ENCODE measurements around the gene RBM44. TPM values are rescaled to one million over a fixed set of nuclear protein-coding genes. Genes with fewer than 3 reads are reported as not detected.

Gene RBM44
- total RNA-seq, 1 experiment from 2014 or later = 0.94 TPM

DNA sequence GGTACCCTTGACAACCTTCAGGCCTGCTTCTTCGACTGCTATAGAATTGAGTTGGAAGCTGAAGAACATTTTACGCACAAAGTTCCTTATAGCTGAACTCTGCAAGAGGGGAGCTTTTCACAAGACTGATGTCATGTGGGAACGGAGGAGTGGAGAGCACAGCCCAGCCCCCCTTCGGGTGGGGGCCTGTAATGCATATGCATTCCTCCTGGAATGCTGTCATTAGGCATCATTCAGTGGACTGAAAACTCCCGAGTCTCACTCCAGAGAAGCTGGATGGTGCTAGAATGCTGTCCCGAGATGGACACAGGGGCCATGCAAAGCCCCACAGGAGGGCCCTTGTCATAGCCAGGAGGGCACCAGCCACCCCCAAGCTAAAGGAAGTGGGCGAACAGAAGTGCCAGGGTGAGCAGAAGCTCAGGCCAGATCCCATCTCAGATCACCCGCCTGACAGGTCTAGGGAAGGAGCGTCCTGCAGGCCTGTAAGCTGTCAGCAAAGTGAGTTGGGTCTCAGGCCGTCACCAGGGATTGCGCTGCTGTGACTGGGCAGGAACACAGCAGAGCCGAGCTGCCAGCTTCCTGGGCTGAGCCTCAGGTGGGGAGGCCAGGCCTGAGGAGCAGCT lies 43.8 kb upstream of the RBM44 start:
- no peaks in the 10 kb centered on the region for H3K9me2 ChIP-seq (ENCODE audit: insufficient read depth)
- peaks cover 12% of the 10 kb centered on the region; the same call in 1 of the 2 replicates for H3F3A ChIP-seq (ENCODE audit: insufficient read depth, low read depth)
- peaks cover 71% of the 10 kb centered on the region for H3K36me3 ChIP-seq (ENCODE audit: low read depth)
- TF ChIP-seq, protein P1, sequence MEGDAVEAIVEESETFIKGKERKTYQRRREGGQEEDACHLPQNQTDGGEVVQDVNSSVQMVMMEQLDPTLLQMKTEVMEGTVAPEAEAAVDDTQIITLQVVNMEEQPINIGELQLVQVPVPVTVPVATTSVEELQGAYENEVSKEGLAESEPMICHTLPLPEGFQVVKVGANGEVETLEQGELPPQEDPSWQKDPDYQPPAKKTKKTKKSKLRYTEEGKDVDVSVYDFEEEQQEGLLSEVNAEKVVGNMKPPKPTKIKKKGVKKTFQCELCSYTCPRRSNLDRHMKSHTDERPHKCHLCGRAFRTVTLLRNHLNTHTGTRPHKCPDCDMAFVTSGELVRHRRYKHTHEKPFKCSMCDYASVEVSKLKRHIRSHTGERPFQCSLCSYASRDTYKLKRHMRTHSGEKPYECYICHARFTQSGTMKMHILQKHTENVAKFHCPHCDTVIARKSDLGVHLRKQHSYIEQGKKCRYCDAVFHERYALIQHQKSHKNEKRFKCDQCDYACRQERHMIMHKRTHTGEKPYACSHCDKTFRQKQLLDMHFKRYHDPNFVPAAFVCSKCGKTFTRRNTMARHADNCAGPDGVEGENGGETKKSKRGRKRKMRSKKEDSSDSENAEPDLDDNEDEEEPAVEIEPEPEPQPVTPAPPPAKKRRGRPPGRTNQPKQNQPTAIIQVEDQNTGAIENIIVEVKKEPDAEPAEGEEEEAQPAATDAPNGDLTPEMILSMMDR (conservative IDR thresholded peaks at IDR 0.05) = no peak
- TF ChIP-seq EZH2 (IDR thresholded peaks at IDR 0.05; ENCODE audit: low read depth) = no peak
- peaks cover 3% of the 10 kb centered on the region; the same call in 1 of the 2 replicates for H3K79me2 ChIP-seq (ENCODE audit: low read depth)
- H3K4me3 ChIP-seq = no peak overlapping the region
- 0 out of 2 replicates have a peak, but pooled peaks cover 6% of the 10 kb centered on the region for H4K20me1 ChIP-seq (ENCODE audit: insufficient read depth)
- intact Hi-C loops (cut with micrococcal nuclease; ENCODE audit: unreplicated experiment) = no loop called here
- no peaks in the 10 kb centered on the region for H3K27me3 ChIP-seq (ENCODE audit: insufficient read depth, low read depth)
- DNase-seq = no peak
- H2AFZ ChIP-seq = no peak overlapping the region
- H3K9me3 ChIP-seq (ENCODE audit: insufficient read depth, low read depth) = no peaks in the 10 kb centered on the region
- no peaks in the 10 kb centered on the region for H3K4me1 ChIP-seq (replicated peaks; ENCODE audit: insufficient read depth)
- ChIA-PET CTCF (no interaction called here), POLR2A (ENCODE audit: unreplicated experiment) (no interaction called here)
- no peak overlapping the region for H3K27ac ChIP-seq
- H3K4me2 ChIP-seq = no peak overlapping the region
- BruUV-seq (replicated peaks) = no TSS peak

- H3K4me3 ChIP-seq = no peak overlapping the region
- H3K9me3 ChIP-seq (ENCODE audit: insufficient read depth, low read depth) = no peaks in the 10 kb centered on the region
- no peaks in the 10 kb centered on the region for H3K9me2 ChIP-seq (ENCODE audit: insufficient read depth)
- ChIA-PET CTCF (no interaction called here), POLR2A (ENCODE audit: unreplicated experiment) (no interaction called here)
- no peaks in the 10 kb centered on the region for H3K27me3 ChIP-seq (ENCODE audit: insufficient read depth, low read depth)
- no peak overlapping the region for H2AFZ ChIP-seq
- no peak overlapping the region for H3K4me2 ChIP-seq
- TF ChIP-seq EZH2 (IDR thresholded peaks at IDR 0.05; ENCODE audit: low read depth) = no peak
- TF ChIP-seq, protein P1 (conservative IDR thresholded peaks at IDR 0.05) = no peak
- peaks cover 4% of the 10 kb centered on the region; the same call in 1 of the 2 replicates for H3F3A ChIP-seq (ENCODE audit: insufficient read depth, low read depth)
- no peaks in the 10 kb centered on the region; the same call in 1 of the 2 replicates for H3K4me1 ChIP-seq (replicated peaks; ENCODE audit: insufficient read depth)
- intact Hi-C loops (cut with micrococcal nuclease; ENCODE audit: unreplicated experiment) = no loop called here
- H3K79me2 ChIP-seq (ENCODE audit: low read depth) = no peaks in the 10 kb centered on the region
- no peak overlapping the region for H3K27ac ChIP-seq
- no peak for DNase-seq
- H3K36me3 ChIP-seq (ENCODE audit: low read depth) = peaks cover 63% of the 10 kb centered on the region
- no peaks in the 10 kb centered on the region for H4K20me1 ChIP-seq (ENCODE audit: insufficient read depth)
- no TSS peak for BruUV-seq (replicated peaks)
Observed at GRCh38 chr2:237757616-237758015, 41.0 kb upstream of the RBM44 start.

DNA sequence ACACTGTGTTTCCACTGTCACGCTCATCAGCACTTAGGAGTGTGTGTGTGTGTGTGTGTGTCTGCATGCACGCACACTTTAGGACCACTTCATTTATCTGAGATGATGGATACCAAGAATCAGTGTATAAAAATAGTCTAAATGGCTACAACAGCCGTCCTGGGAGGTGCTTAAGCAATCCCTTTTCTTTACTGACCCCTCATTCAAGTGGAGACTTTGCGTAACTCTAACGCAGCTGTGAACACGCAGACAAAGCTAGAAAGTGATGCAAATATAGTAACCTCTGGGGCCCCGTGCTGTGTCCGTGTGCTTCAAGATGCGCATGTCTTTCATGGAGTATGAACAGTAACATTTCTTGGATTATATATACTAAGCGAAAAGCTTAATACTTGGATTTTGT lies 40.4 kb upstream of the RBM44 start:
- Histone ChIP-seq H3K9me3 (ENCODE audit: insufficient read depth, low read depth) (no peaks in the 10 kb centered on the region), H3K4me3 (no peak overlapping the region), H3K27me3 (ENCODE audit: insufficient read depth, low read depth) (no peaks in the 10 kb centered on the region), H4K20me1 (ENCODE audit: insufficient read depth) (no peaks in the 10 kb centered on the region), H3K27ac (no peak overlapping the region), H3K4me2 (no peak overlapping the region), H3K4me1 (replicated peaks; ENCODE audit: insufficient read depth) (no peaks in the 10 kb centered on the region; the same call in 1 of the 2 replicates), H3K36me3 (ENCODE audit: low read depth) (peaks cover 62% of the 10 kb centered on the region), H3F3A (ENCODE audit: insufficient read depth, low read depth) (peaks cover 4% of the 10 kb centered on the region; the same call in 1 of the 2 replicates), H2AFZ (no peak overlapping the region), H3K79me2 (ENCODE audit: low read depth) (no peaks in the 10 kb centered on the region), H3K9me2 (ENCODE audit: insufficient read depth) (no peaks in the 10 kb centered on the region)
- CTCF ChIA-PET = no interaction called here
- BruUV-seq (replicated peaks) = no TSS peak
- POLR2A ChIA-PET (ENCODE audit: unreplicated experiment) = no interaction called here
- no peak for TF ChIP-seq EZH2 (IDR thresholded peaks at IDR 0.05; ENCODE audit: low read depth)
- TF ChIP-seq, protein P1 (conservative IDR thresholded peaks at IDR 0.05) = no peak
- intact Hi-C loops (cut with micrococcal nuclease; ENCODE audit: unreplicated experiment) = no loop called here
- no peak for DNase-seq

Measured in PC-9 (cell line).